ENCODE measurements around the gene MTRF1L.
"Not testable (repeated sequence)": the region's sequence is repeated elsewhere in the genome, so short reads cannot be mapped to it uniquely, and the experiment has no call there.

Gene MTRF1L

DNA sequence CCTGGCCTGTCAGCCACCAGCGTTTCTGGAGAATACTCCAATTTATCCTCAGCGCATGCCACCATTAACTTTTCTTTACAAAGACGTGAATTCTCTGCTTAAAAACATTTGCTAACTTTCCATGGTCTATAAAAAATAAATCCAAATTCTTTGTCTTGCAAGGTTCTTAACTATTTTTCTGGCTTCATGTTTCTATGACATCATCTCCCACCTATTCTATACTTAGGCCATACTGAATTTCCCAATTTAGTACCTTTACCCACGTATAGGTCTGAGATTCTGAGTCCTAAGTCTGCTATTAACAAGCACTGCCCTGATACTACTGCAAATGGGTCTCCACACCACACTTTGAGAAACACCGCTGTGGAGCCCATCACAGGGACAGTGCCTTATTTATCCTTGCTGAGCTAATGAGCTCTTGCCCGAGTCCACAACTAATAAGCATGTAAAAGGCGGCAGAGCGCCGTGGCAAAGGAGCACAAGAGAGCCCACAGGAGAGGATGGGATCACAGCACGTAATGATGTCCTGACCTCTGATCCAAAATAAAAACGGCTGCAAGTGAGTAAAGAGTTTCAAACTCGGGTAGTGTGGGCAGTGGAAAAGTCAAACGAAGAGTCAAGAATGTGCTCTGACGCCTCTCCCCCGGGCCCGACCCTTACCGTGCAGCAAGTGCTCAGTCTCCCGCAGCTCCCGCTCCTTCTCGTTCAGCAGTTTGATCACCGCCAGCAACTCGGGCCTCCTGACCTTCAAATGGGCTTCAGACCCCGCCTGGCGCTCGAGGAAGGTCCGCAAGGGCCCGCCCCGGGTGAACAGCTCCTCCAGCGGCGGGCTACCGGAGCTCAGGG, 519 bp downstream of the MTRF1L start:
- DNase-seq = no peak

DNA sequence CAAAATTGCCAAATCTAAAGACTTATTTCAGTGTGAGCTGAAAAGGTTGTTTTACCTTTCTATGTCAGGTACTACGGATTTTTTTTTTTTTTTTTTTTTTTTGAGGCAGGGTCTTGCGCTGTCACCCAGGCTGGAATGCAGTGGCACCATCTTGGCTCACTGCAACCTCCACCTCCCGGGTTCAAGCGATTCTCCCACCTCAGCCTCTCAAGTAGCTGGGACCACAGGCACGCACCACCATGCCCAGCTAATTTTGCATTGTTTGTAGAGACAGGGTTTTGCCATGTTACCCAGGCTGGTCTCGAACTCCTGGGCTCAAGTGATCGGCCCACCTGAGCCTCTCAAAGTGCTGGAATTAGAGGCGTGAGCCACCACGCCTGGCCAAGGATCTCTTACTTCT, 1.7 kb downstream of the MTRF1L start:
- not testable (repeated sequence) for DNase-seq

DNA sequence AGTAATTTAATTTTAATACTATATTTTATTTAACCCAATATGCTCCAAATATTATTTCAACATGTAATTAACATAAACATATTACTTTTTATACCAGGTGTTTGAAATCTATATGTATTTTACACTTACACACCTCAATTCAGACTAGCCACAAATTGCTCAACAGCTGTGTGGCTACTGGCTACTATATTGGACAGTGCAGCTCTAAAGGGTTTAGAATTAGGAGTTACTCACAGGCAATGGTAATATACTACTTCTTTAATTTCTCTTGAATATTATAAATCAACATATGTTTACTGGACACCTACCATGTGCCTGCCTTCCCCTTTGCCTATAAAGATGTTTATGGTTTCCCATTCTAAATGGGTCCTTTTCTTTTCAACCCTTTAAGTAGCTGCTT, 2.3 kb downstream of the MTRF1L start:
- DNase-seq = no peak

DNA sequence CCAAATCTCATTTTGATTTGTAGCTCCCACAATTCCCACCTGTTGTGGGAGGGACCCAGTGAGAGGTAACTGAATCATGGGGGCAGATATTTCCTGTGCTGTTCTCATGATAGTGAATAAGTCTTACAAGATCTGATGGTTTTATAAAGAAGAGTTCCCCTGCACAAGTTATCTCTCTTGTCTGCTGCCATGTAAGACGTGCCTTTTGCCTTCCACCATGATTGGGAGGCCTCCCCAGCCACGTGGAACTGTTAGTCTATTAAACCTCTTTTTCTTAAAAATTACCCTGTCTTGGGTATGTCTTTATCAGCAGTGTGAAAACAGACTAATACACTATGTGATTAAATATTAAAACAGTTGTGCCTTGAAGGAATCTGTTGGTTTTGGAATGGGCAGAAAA, 3.0 kb downstream of the MTRF1L start:
- DNase-seq = not testable (repeated sequence)

GRCh38 chr6:152993847-152994246, 8.7 kb downstream of the MTRF1L start:
- DNase-seq = no peak

GRCh38 chr6:152993431-152993830, 9.1 kb downstream of the MTRF1L start:
- no peak for DNase-seq

- DNase-seq = no peak
Observed at GRCh38 chr6:152986978-152987377, 15.5 kb downstream of the MTRF1L start.

- not testable (repeated sequence) for DNase-seq
Observed at GRCh38 chr6:152985300-152985699, 17.2 kb downstream of the MTRF1L start.

- DNase-seq = no peak
Observed at GRCh38 chr6:152984513-152984872, 18.0 kb downstream of the MTRF1L start.

- peak; percentile 36 for DNase-seq
Observed at GRCh38 chr6:152983637-152984512, 18.6 kb downstream of the MTRF1L start.

GRCh38 chr6:152982904-152983636, 19.4 kb downstream of the MTRF1L start, which contains the start of gene FBXO5:
Gene FBXO5 (minus strand): TSS chr6:152983041. CDS start chr6:152982959, 82 bp downstream.
- peak; percentile 98 for DNase-seq

GRCh38 chr6:152981989-152982903, 20.3 kb downstream of the MTRF1L start:
- DNase-seq = peak; percentile 26

DNA sequence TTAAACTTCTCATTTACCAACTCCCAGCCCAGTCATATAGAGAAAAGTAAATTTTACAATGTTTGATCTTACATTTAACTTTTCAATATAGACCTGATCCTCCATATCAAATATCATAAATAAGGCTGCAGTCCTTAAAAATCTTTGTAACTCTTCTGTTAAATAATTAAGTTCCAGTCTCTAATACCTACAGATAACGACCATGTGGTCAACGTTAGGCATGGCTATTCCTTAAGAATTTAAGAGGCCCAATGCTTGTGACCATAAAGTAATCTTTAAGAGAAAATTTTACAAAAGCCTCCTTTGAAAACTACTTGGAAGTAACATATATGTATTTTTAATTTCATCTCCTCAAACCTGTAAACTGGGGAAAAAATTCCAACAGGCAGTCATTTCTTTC, 21.3 kb downstream of the MTRF1L start:
- no peak for DNase-seq

DNA sequence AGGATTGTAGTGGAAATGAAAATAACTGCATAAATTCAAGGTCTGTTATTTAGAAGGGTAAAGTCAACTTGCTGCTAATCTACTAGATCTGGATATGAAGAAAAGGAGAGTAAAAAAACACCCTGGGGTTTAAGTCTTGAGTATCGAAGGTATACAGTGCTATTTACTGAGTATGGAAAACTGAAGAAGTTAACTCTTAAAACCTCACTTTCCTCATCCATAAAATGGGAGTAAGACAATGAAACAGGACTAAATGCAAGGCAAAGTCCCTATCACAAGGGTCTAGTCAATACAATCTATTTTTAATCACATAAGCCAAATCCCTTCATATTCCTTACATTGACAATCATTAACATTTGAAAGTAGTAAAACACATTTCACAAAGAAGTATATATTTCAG, 21.9 kb downstream of the MTRF1L start:
- no peak for DNase-seq

- no peak for DNase-seq
Observed at GRCh38 chr6:152979116-152979515, 23.4 kb downstream of the MTRF1L start.

DNA sequence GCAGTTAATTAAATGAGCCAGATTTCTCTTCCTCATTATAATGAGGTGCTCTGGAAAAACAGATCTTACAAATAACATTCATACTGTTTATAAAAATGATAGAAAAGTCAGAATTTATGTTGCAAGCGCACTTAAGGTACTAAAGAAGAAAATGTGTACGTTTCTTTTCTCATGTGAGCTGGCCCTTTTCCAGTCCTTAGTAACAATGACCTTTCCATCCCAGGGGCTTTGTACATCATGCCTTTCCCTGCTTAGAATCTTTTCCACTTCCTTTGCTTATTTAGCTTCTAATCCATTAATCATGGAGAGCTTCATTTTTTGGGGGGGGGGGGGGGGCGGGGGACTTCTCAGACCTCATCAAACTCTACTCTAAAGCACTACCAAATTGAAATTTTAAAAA, 24.5 kb downstream of the MTRF1L start:
- DNase-seq = no peak

DNA sequence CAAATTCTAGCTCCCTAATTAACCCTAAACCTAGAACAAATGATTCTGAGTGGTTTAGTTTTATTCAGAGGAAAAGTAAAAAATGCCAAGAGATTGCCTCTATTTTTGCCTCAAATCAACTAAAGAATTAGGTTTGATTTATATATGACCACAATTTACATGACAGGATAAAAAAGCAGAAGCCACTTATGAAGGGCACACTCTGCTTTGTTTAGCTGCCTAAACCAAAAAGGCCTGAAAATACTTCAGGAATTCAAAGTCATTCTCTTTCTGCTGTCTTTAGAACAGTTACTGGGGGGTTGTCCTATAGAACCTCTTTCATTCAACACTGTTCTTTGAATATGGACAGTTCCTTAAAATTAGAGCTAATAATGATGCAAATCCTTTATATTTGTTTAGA, 25.0 kb downstream of the MTRF1L start:
- no peak for DNase-seq

DNA sequence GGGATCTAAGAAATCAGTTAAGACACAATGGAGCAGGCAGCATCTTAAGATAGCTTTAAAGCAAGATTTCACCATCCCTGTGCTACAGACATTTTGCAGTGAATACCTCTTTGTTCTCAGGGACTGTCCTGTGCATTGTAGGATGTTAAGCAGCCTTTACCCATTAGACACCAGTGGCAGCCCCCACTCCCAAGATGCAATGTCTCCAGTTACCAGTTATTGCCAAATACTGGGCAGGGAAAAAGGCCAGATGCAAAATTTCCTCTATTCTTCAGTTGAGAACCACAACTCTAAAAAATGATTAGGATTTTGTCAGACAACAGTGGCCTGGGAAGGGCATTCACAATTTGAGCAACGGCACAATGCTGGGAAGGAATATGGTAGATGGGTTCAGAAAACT, 25.8 kb downstream of the MTRF1L start:
- DNase-seq = no peak

DNA sequence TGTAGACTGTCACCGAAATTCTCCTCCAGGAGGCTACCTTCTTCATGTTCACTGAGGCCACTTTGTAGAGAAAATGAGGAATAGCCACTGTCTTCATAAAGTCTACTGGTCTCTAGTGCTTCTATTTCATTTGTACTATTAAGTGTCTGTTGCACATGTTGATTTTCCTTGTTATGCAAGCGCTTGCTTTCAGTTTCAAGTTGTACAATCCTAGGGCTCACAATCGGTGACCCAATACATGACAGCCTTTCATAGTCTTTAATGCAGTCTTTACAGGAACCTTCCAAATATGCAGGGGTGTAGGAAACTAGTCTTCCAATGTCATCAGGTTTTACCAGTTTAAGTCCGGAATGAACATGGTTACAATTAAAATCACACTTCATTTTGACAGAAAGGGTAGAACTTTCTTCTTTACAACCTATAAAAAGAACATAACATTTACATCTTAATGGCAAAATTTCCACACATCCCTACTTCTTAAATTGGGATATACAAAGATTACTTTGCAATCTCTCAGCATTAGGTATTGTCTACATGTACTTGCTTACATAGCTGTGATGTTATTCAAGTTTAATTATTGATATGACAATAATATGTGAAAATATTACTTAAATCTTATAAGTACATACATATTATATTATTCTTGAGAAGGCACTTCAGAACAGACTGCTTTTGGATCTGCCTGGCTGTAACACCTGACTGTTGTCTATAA, 27.1 kb downstream of the MTRF1L start:
- no peak for DNase-seq

DNA sequence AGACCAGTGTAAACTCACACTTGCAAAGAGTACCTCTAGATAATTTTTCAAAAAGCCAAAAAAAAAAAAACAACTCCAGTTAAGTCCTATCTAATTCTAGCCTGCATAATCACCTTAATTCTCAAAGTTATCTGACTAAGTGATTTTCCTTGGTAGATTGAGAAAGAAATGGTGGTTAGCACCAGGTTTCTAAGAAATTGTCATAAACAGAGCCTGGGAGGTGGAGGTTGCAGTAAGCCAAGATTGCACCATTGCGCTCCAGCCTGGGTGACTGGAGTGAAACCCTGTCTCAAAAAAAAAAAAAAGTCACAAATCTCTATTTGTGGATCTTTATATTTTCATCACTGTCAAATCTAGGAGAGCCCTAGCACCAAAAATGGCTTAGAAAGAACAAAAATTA, 28.6 kb downstream of the MTRF1L start:
- no peak for DNase-seq

- DNase-seq = no peak
Observed at GRCh38 chr6:152969688-152970418, 32.7 kb downstream of the MTRF1L start.
